IPS DF 4.7 (cell line): ENCODE results near the gene PRSS38.

Experiments
- DNase-seq: peaks from one replicate; pipeline ENCODE4 v3.0.0-alpha.2; 2013; ENCODE audit warnings: low spot score; ENCODE audit errors: extremely low read depth

Gene PRSS38

GRCh38 chr1:227885135-227885647 lies 69.7 kb downstream of the PRSS38 start:
- no peak for DNase-seq

GRCh38 chr1:227885648-227886502 lies 70.4 kb downstream of the PRSS38 start:
- DNase-seq = no peak

DNA sequence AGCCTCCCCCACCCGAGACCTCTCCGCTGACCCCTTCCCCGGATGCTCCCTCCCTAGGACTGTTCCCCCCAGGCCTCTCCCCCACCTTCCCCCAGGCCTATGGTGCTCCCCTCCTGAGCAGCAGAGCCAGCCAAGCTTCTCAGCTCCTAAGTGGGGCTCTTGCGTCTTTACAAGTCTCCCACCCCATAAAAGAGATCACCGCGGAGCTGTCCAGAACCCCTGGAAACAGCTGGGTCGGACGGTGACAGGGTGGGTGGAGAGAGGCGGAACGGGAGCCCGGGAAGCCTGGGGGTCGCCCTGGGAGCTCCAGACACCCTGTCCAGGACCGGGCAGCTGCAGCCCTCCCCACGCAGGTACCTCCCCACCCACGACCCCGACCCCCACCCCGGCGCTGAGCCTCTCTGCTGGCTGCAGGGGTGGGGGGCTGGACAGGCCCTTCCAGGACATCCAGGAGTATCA lies 71.1 kb downstream of the PRSS38 start:
- DNase-seq = no peak

- no peak for DNase-seq
Measured at GRCh38 chr1:227886993-227887696, 71.7 kb downstream of the PRSS38 start.

DNA sequence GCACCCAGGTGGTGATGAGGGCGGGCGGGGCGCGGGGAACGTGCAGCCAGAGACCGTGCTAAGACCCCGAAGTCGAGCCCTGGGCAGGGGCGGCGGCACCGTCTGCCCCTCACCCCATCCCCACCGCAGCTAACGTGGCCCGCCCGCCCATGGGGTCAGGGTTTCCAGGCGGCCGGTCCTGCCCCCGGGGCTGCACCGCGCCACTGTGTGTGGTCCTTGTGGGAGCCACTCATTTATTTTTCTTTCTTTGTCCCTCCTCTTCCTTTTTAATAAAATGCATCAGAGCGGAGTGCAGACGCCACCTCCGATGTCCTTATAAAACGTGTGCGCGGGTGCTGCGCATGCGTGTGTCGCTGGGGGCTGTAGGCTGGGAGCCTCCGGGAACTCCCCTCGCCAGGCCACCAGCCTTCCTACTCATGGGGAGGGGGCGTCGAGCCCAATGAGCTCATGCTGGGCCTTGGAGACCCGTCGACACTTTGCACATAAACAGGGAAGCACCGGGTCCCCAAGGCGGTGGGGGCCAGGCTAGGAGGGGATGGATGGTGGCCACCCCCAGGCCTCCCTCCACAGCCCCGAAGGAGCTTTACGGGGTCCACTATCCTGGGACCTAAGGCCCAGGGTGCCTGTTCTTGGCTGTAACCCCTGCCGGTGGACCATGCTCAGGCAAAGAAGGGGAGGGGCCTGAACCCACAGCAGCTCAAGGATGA lies 72.4 kb downstream of the PRSS38 start:
- DNase-seq = no peak

GRCh38 chr1:227888404-227889046 lies 73.0 kb downstream of the PRSS38 start:
- no peak for DNase-seq

DNA sequence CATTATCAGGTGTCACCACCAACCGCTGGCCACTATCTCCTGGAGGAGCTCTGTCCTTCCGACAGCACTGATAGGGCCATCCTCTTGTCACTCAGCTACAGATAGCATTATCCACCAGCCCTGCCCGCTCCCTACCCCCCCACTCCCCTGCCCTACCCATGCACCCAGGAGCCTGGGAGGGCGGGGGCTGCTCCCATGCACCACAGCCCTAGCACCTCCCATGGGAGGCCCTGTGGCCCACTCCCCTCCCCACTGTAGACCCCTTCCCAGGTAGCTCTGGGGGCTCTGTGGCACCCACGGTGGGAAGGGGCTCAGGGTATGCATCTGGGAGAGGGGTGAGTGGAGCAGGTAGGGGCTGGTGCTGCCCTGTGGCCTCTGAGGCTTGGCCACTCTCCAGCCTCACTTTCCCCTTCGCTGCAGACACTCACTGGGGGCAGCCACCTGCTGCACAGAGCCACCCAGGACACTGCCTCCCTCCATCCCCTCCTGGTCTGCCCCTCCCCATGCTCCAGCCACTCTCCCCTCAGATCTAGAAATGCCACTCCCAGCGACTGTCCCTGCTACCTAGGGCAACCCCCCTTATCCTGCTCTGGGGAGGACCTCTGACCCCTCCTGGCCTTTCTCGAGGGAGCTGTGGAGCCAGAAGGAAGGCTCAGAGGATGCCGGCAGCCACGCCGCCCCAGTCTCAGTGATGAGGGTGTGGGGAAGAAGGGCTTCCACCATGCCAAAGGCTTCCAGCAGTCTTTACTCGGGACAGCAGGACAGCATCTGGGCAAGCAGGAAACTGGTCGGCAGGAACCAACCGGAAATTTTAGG lies 73.8 kb downstream of the PRSS38 start:
- DNase-seq = no peak

DNA sequence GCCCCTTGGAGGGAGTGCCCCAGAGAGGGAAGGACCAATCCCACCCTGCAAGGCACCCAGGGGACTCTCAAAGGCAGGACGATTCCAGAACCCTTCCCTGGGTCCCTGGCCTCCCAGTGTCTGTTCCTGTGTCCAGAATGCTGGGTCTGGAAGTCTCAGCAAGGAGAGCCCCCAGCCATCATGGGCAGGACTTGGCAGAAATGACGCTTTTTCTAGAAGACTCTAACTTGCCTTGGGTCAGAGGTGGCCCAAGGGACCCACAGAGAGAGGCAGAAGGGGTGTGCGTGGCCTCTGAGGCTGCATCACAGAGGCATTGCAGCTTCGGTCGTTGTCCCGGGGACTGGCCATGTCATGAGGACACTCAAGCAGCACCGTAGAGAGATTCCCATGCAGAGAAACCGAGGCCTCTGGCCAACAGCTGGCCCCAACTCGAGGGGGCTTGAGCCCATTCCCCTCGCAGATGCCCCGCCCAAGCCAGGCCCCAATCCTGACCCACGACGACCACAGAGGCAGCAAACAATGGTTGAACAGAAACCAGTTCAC lies 74.5 kb downstream of the PRSS38 start:
- DNase-seq = no peak

GRCh38 chr1:227890451-227891222 lies 75.2 kb downstream of the PRSS38 start:
- no peak for DNase-seq

- DNase-seq = no peak
Measured at GRCh38 chr1:227891223-227891954, 75.9 kb downstream of the PRSS38 start.

DNA sequence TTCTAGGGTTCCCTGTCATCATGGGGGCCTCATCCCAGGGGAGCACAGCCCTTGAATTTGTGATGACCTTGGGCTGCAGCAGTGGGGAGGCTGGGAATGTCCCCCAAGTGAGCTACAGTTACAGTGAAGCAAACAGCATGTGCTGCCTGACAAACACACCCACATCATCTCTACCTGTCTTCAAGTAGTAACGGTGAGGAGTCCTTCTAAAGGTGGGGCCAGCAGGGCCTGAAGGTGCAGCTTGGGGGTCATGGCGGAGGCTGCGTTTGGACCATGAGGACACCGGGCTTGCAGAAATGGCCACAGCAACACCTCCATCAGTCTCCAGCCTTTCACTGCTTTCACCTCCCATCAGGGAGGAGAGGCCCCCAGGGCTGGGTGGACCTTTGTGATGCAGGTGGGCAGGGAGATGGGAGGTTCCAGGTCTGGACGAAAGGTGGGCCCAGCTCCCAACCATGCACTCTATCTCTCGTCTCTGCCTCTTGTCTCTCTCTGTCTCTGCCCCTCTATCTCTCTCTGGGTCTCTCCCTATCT lies 76.5 kb downstream of the PRSS38 start:
- no peak for DNase-seq

DNA sequence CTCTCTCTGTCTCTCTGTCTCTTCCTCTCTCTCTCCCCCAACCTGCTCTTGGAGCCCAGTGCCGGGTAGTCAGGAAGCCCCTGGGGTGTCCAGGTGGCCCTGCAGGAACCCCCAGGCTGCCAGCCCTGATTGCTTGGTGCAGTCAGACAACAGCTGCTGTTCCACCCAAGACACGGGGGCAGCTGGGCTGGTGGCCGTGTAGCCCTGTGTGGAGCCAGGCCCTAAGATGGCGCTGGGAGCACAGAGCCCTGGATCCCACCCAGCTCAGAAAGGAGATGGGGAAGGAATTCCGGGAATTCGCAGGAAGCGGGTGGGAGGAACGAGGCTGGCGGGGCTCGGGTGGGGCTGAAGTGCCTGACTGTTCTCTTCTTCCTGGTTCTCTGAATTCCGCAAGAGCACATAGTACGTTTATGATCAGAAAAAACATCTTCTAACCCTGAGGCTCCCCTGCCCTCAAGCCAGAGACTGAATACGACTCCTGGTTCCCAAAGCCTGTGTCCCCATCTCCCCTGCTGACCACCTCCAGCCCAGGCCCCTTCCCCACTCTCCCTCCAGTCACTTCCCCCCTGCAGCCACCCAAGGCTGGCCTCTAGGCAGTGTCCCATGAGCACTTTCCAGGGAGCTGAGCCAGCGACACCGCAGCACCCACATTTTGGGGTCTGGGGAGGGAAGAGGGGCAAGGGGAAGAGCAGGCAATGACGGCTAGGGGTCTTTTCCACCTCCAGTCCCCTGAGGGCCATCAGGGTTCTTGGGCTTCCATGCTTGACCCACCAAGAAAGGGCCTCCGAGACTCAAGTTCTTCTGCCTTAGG lies 77.2 kb downstream of the PRSS38 start:
- DNase-seq = no peak

- DNase-seq = no peak
Measured at GRCh38 chr1:227893300-227893948, 77.9 kb downstream of the PRSS38 start.

DNA sequence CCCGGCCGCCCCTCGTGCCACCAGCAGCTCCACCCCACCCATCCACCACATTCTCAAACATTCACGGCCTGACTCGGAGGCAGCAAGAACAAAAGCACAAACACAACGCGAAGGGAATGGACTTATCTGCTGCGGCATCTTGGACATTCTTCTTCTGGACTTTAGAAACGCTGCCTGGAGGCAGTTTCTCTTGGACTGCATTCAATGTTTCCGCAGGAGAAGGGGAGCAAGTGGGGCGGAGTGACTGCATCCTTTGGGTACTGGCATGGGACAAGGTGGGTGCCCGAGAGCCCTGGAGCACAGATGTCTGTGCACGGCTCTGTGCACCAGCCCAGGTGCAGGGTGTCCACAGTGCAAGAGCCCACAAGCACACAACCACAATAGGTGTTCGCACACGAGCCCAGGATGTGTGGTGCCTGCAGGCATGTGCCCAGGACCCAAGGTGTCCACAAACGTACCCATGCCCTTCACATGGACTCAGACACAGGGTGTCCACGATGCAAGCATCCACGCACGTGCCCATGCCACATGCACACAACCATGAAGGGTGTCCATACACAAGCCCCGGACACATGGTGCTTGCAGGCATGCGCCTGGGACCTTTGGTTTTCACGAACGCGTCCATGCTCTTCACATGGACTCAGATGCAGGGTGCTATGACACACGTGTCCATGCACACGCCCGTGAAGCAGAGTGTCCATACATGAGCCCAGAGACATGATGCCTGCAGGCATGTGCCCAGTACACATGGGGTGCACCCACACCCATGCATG lies 78.7 kb downstream of the PRSS38 start:
- DNase-seq = no peak

DNA sequence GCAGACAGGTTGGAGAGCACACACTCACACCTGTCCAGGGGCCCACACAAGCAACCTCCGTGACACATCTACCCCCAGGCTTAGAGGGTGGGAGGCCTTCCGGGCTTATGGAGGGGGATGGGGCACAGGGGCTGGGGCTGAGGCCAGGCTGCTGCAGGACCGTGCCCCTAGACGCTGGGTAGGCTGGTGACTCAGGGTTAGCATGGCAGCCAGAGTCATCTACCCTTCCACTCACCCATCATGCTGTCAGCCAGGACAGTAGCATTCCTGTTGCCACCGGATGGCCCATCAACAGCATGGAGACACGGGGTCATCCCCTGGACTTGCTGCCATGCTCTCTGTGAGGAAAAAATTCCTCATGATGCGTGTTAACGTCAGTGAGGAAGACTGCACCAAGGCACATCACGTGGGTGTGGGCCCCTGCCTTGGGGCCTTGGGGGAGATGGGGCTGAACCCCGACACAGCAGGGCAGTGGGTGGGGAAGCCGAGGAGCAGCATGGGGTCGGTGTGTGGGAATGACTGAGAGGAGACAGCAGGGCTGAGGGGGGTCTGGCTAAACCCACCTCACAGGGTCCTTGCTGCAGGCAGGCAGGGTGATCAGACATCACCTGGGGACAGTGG lies 79.5 kb downstream of the PRSS38 start:
- no peak for DNase-seq
